Activated CD8-positive, alpha-beta memory T cell treated with anti-CD3 and anti-CD28 coated beads, Interleukin-2, amount 50 U/mL, for 4 hours (primary cell): ENCODE results near the gene ENTPD3.
"Not testable (repeated sequence)": the region's sequence is repeated elsewhere in the genome, so short reads cannot be mapped to it uniquely, and the experiment has no call there.

ENCODE experiments used
- DNase-seq: peaks from one replicate; pipeline ENCODE4 v3.0.0-alpha.2; 2020

The ENTPD3 gene

DNA sequence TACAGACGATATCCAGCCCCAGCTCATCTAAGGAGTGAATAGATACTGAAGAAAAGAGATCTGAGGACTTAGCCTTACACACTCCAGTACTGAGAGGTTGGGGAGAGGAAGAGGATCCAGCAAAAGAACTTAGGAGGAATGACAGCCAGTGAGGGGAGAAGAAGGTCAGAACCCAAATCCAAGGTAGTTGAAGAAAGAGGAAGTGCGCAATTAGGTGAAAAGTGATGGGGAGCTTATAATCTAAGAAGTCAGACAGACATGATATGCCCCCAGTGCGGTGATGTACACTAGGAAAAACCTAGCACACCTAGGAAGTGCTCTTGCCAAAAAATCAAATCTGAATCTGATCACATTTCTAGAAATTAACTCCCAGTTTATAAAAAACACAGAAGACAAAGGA, 20.6 kb downstream of the ENTPD3 start:
- DNase-seq, result no peak

DNA sequence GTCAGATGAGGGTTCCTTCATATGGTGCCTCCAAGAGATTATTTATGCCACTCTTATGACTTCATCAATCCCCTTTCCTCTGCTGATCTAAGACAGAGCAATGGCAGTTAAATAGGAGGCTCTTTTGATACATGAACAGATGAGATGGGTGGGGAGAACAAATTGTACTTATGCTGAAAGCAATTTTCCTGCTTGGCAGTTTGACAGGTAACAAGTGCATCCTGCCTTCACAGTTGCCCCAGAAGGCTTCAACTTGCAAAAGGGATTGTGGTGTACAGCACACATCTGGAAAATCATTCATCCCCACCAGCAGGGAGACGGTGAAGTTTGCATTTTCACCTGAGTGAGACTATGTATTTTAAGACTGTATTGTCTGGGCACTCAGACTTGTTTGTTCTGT, 27.3 kb downstream of the ENTPD3 start:
- DNase-seq, result no peak

DNA sequence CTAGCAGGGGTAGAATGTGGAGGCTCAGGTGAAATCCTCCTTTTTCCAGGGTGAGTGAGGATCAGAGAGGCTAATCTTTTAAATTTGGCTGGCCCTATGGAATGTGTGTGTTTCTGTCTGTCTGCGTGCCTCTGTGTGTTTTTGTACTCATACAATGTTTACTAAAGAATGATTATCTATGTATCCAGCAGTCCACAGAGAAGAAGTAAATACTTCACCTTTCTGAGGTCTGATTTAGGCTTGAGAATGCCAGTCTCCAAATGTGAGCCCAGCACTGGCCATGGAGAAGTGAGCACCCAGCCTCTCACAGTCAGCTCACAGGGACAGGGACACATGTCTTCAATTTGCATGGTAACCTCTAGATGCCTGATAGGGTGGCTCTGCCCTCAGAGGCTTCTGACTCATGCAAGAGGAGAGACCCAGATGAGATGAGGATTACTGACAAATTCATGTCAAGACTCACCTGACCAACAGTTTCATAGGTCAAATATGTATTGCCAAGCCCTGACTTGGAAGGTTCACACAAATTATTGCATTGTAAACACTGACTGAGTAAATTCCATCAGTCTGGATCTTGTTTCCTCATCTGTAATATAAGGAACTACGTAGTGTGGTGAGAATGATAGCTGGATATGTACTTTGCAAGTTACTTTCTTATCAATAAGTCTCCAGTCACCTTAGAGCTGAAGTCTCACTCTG, 31.0 kb downstream of the ENTPD3 start:
- no peak for DNase-seq

DNA sequence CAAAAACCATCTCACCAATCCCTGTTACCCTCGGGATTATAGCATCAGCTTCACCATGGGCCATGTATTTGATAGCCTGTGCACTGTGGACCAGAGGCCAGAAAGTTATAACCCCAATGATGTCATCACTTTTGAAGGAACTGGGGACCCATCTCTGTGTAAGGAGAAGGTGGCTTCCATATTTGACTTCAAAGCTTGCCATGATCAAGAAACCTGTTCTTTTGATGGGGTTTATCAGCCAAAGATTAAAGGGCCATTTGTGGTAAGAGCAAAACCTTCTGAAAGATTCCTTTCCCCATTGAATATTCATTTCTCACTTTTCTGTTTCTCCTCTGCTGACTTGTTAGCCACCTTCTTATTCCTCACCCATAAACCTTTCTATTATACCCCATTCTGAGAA, 35.9 kb downstream of the ENTPD3 start:
- no peak for DNase-seq

DNA sequence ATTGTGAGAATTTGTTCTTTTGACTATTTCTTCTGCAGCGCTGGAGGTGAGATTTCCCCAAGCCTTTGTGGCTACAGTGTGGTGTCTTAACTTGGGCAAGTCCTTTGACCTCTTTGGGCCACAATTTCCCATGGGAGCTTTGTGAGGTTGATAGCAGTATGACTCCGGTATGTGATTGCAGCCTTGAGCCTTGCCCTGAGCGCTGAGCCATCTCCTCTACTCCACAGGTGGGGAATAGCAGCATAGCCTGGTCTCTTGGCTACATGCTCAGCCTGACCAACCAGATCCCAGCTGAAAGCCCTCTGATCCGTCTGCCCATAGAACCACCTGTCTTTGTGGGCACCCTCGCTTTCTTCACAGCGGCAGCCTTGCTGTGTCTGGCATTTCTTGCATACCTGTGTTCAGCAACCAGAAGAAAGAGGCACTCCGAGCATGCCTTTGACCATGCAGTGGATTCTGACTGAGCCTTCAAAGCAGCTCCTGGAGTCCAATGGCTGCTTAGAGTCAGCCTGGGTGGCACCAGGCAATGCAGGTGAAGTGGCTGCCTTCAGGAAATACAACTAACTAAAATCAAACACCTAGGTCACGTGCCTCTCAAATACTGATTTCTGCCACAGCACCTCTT, 40.2 kb downstream of the ENTPD3 start:
- DNase-seq, result no peak

DNA sequence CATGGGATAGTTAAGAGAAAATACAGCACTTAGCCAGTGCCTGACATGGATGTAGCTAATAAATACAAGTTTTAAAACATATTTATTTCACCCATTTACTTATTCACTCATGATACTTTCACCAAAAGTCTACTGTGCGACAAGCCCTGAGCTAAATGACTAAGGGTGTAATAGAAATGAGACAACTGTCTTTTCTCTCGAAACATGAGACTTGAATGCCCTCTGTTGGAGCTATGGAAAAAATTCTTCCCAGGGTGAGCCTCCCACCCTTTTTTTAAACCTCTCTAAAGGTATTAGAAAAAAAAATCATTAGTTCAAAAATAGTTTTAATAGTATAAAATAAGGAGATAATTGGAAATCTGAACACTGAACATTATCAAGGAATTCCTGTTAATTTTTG, 45.8 kb downstream of the ENTPD3 start:
- DNase-seq, result no peak

DNA sequence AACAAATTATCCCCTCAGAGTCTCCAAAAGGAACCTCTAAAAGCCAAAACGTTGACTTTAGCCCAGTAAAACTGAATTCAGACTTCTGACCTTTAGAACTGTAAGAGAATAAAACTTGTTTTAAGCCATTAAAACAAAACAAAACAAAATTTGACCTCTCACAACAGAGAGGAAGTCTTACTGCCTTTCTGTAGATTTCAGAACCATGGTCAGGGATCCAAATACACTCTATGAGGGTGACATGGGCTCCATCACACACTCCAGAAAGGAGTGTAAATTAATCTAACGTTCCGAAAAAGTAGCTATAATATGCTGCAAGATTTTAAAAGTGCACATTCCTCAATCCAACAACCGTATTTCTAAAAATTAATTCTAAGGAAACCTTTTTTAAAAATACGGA, 50.9 kb downstream of the ENTPD3 start:
- no peak for DNase-seq

DNA sequence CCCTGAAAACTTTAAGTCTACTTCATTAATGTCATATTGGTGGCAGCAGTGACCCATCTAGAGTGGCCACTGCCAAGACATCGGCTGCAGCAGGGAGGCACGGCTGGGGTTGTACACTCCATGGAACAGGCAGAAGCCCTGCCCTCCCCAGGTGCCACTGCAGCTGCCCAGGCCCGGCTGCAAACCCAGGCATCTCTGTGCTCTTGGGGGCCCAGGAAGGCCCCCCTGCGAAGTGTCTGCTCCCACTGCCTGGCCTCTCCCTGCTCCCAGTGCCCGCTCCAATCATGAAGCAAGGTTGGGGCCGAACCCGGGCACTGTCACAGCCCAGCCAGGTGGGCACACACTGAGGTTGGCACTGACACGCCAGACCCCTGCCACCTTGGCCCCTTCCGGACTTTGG, 58.1 kb downstream of the ENTPD3 start:
- no peak for DNase-seq

DNA sequence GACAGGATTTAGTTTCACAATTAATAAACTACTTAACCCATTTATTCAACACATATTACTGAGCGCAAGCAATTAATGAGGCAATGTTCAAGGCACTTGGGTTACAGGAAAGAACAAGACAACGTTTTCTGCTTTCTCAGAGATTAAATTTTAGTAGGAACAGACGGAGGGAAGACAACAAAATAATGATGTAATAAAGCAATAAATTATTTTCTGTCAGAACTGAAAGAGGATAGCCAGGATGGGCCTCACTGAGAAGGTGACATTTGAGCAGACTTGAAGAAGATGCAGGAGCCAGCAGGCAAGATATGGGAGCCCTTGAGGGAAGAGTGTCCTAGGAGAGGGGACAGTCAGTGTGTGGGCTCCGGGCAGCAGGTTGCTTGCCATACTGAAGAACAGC, 58.9 kb downstream of the ENTPD3 start:
- no peak for DNase-seq

DNA sequence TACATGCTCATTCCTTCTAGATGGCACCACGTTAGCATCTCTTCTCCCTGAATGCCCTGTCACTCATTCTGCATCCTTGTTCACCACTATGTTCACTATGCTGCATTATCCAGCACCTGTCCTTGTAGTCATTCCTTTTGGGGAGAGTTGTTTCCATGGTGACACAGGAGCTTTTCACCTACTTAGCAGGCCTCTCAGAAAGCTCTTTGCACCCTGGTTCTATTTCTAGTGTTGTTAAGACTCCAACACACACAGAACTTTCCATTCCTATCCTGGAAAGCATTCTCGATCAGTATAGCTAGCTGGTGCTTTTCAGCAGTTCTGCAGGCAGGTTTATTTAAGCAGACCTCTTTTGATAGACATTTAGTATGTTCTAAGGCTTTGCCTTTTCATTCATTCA, 63.5 kb downstream of the ENTPD3 start:
- no peak for DNase-seq

DNA sequence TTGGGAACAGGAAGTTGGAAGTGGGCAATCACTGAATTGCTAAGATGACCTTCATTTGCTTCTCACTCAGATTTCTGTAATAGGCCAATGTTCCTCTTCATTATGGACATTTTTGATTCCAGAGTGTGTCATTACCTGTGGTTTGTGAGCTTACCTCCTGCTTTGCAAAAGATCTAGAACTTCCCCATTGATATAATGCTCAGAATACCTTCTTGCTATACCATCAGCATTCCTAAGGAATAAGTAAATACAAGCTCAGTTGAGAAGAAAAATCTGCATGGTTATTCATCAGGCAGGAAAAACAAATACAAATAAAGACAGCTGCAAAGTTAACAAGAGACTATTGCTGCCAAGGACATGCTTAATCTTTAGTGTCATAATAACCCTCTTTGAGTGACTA, 64.6 kb downstream of the ENTPD3 start:
- DNase-seq, result no peak

DNA sequence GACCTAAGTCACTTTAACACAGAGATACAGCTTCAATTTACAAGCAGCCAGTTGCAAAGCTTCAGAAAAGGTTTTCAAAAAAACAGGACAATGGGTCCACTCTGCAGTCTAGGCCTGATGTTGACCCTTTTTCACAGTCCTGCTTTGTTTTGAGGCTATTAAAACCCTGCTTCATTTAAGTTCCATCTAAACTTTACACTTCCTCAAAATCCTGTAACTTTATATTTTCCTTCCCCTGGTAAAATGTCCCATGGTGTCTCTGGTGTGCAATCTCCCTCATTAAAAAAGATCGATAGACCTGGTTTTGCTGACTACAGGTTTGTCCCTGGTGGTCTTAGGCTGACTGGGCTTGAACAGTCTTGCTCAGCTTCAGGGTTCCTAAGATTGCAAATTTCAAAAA, 65.1 kb downstream of the ENTPD3 start:
- DNase-seq, result no peak

DNA sequence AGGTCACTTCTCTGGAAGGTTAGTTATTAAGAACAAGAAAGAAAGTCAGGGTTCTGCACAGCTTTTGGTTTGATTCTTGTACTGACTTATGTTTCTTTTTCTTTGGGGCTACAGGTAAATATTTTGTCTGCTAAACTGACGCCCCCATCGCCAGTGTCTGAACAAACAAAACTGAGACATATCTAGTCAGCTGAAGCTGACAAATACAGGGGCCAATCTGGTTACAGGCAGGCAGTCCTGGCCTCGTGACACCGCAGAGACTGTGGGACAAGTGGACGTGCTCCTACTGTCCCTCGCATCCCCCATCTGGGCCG, 65.5 kb downstream of the ENTPD3 start:
- no peak for DNase-seq

DNA sequence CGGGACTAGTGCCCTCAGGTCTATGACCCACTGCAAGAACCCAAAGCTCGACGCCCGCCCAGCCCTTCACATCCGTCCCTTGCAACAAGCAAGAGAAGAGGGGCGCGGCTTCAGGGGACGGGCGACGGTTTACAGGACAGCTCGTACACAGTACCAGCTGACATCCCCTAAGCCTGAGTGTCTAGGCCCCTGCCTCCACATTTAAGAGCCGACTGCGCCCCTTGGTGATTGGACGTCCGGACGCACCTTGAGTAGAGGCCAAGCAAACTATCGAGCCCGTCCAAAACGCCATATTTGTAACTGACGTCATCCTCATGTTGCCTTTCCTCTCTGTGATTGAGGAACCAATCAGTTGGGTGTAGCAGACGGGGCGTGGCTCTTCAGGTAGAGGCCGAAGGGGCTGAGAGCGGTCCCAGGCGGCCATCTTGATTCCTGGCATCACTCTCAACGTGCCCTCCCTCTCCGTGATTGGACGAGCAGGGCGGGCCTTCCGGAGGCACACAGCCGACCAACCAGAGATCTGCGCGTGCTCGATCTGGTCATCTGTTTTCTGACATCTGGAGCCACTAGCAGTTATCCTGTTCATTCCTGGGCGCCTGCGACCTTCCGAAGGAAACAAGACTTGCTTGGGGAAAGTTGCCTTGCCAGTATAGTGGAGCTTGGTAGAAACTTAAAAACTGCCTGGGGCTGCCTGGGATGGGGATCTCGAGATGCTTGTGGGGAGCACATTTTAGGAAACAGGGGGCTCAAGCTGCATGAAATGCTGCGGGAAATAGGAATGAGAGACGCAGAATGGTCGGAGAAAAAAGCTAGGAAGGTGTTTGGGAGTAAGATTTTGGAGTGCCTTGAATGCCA, 66.1 kb downstream of the ENTPD3 start:
- peak; percentile 93 for DNase-seq

DNA sequence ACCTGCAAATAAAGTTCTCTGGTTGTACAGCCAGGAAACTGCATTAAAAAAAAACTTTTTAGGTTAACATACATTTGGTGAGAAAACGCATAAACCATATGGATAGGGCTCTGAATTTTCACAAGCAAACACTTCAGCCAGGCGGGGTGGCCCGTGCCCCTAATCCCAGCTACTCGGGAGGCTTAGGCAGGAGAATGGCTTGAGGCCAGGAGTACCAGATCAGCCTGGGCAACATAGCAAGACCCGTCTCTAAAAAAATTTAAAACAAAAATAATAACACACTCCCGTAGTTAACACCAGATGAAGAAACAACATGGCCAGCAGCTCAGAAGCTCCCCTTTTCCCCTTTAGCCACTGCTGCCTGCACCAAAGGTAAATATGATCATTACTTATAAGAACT, 66.9 kb downstream of the ENTPD3 start:
- DNase-seq, result no peak

DNA sequence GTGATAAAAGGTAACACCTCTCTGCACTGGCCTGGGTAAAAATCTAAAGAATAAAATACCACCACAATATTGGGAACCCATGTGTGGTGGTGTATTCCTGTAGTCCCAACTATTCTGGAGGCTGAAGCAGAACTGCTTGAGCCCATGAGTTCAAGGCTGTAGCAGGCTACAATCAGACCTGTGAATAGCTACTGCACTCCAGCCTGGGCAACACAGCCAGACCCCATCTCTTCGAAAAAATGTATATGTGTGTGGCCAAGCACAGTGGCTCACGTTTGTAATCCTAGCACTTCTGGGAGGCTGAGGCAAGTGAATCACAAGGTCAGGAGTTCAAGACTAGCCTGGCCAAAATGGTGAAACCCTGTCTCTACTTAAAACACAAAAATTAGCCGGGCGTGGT, 68.3 kb downstream of the ENTPD3 start:
- no peak for DNase-seq

DNA sequence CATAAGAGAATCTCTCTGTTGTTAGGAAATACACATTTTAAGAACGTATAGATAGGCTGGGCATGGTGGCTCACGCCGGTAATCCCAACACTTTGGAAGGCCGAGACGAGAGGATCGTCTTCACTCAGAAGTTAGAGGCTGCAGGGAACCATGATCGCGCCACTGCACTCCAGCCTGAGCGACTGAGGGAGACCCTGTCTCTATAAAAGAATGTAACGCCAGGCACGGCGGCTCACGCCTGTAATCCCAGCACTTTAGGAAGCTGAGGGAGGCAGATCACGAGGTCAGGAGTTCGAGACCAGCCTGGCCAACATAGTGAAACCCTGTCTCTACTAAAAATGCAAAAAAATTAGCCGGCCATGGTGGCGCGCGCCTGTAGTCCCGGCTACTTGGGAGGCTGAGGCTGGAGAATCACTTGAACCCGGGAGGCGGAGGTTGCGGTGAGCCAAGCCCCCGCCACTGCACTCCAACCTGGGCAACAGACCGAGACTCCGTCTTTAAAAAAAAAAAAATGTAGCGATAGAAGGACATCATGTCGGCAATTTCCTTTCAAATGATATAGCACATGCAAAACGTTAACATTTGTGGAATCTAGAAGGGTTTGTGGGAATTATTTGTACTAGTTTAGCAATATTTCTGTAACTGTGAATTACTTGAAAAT, 69.4 kb downstream of the ENTPD3 start:
- DNase-seq, result no peak

DNA sequence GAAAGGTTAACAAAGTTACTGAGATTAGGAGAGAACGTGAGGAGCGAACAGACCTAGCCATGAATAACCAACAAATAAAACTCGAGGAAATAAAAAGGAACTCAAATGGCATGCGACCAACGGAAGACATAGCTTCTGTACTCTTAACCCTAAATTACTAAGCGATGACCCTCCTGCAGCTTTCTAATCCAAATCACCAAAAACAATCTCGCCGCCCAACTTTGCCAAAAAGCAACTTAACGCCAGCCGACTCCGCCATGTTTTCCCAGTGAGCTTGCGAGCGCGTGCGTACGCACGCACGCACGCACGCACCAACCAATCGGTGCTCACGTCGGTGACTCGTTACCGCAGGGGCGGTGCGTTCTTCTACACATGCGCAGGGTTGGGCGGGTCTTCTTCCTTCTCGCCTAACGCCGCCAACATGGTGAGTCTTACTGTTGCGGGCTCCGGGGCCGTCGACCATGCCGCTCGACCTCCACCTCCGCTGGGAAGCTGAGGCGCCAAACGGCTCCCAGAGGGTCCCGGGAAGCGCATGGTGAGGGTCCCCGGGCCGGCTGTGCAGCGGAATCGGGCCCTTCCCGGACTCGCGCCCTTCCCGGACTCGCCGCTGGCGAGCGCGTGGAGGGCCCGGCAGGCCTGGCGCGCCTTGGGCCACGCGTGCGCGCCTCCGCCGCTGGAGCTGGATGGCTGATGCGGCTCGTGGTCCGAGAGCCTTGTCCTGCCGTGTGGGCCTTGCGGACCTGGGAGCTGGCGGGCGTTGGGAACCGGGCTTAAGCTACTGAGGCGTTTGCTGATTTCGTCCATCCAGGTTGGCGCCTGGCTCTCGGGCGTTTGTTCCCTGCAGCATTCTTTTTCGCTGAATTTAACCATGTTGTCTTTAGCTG, 70.2 kb downstream of the ENTPD3 start, which contains the start of gene RPL14:
TSS of gene RPL14 (plus strand) at position 400 of the 884 bp plus-strand sequence. CDS start at position 533, 133 bp downstream.
- DNase-seq, result peak; percentile 93

DNA sequence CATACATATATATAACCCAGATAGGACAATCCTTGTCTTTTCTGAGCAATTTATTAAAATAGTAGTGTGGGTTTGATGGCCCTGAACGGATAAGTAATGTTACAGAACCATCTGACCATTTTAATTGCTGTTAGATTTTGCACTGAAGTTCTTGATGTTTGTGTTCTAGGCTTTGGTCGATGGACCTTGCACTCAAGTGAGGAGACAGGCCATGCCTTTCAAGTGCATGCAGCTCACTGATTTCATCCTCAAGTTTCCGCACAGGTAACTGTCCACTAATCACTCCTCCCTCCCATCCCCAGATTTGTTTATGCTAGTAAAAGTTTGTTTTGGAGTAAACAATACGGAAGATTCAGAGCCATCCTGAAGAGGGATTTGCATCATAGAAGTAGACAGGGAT, 71.5 kb downstream of the ENTPD3 start:
- no peak for DNase-seq

DNA sequence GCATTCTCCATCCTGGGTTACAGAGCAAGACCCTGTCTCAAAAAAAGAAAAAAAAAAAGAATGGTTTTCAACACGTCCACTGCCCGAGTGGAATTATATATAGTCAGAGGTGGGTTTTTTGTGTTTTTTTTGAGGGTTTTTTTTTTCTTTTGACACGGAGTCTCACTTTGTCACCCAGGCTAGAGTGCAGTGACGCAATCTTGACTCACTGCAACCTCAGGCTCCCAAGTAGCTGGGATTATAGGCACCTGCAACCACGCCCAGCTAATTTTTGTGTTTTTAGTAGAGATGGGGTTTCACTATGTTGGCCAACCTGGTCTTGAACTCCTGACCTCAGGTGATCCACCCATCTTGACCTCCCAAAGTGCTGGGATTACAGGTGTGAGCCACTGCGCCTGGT, 73.5 kb downstream of the ENTPD3 start:
- not testable (repeated sequence) for DNase-seq

DNA sequence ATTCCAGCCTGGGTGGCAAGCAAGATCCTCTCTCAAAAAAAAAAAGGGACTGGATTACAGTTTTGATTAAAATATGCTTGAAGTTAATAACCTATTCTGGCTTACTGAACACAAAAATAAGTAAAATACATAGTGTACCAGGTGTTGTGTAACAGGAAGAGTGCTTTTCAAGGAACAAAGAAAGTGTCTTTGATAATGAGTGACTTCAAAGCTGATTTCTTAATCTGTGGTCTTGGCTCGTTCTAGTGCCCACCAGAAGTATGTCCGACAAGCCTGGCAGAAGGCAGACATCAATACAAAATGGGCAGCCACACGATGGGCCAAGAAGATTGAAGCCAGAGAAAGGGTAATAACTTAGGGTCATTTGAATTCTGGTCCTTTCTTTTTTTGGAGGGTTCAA, 74.2 kb downstream of the ENTPD3 start:
- DNase-seq, result no peak

DNA sequence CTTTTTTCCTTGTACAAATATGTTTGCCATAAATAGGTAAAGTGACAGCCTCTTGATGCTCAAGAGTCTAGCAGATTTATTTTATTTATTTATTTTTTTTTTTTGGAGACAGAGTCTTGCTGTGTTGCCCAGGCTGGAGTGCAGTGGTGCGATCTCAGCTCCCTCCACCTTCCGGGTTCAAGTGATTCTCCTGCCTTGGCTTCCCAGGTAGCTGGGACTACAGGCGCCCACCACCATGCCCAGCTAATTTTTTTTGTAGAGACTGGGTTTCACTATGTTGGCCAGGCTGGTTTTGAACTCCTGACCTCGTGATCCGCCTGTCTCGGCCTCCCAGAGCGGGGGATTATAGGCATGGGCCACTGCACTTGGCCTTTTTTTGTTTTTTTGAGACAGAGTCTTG, 75.9 kb downstream of the ENTPD3 start:
- not testable (repeated sequence) for DNase-seq

DNA sequence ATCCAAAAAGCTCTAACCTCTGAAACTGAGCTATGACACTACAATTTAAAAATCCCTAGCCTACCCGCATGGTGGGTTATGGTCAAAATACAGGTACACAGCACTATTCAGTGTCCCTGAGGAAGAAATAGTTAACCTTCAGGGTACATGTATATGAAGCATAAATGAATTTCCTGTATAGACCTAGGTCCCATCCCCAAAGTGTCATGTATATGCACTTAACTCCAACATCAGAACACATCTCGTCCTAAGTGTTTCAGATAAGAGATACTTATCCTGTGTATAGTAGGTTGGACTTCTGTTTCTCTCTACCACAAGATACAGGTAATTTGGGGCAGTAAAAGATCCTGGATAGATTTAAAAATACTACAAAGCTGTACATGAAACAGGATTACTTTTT, 76.6 kb downstream of the ENTPD3 start:
- DNase-seq, result no peak
